Smooth muscle cell (in vitro differentiated cells): Measurements from ENCODE around the gene CASS4. TPM values are rescaled to one million over a fixed set of nuclear protein-coding genes. Genes with fewer than 3 reads are reported as not detected.

Source experiments
- DNase-seq: peaks from one replicate; lab custom pipeline; 2025; ENCODE audit not compliant: unreplicated experiment; lab: John Stamatoyannopoulos, UW
- H2AFZ ChIP-seq: fragments of 200-600 bp; sonication (generic); 2 replicates; pipeline ENCODE4 v1.6.0; 2016; ENCODE audit warnings: antibody characterized with exemption, low read depth, mild to moderate bottlenecking
- H3F3A ChIP-seq: fragments of 200-600 bp; sonication (generic); 2 replicates; pipeline ENCODE4 v1.6.0; 2017; ENCODE audit warnings: antibody characterized with exemption, low read depth
- H3K27ac ChIP-seq: fragments of 200-600 bp; sonication (generic); 2 replicates; pipeline ENCODE4 v1.5.1; 2016; ENCODE audit warnings: low read depth, mild to moderate bottlenecking
- H3K27me3 ChIP-seq: fragments of 200-600 bp; sonication (generic); 2 replicates; pipeline ENCODE4 v1.6.1; 2016; ENCODE audit warnings: low read depth, mild to moderate bottlenecking
- H3K36me3 ChIP-seq: fragments of 200-600 bp; sonication (generic); 2 replicates; pipeline ENCODE4 v1.5.1; 2016; ENCODE audit warnings: low read depth
- H3K4me1 ChIP-seq: fragments of 200-600 bp; sonication (generic); 2 replicates; pipeline ENCODE4 v1.5.1; 2016; ENCODE audit warnings: low read depth
- H3K4me2 ChIP-seq: fragments of 200-600 bp; sonication (generic); 2 replicates; pipeline ENCODE4 v1.6.0; 2016; ENCODE audit warnings: mild to moderate bottlenecking
- H3K4me3 ChIP-seq: fragments of 200-600 bp; sonication (generic); 2 replicates; pipeline ENCODE4 v1.5.1; 2016; ENCODE audit warnings: mild to moderate bottlenecking
- H3K79me2 ChIP-seq: fragments of 200-600 bp; sonication (generic); 2 replicates; pipeline ENCODE4 v1.6.0; 2016; ENCODE audit warnings: low read depth, mild to moderate bottlenecking
- H3K9ac ChIP-seq: fragments of 200-600 bp; sonication (generic); 2 replicates; pipeline ENCODE4 v1.6.0; 2016; ENCODE audit warnings: low read depth
- H3K9me3 ChIP-seq: fragments of 200-600 bp; sonication (generic); replicated peaks from 2 replicates; pipeline ENCODE4 v1.5.1; 2016; ENCODE audit warnings: low read depth
- H4K20me1 ChIP-seq: fragments of 200-600 bp; sonication (generic); 2 replicates; pipeline ENCODE4 v1.6.0; 2016; ENCODE audit warnings: low read depth
- CTCF ChIP-seq: fragments of 200-600 bp; sonication (generic); IDR thresholded peaks from 2 replicates; pipeline ENCODE4 v1.5.1; 2017; ENCODE audit warnings: borderline replicate concordance, mild to moderate bottlenecking, antibody characterized with exemption; ENCODE audit not compliant: insufficient read depth, poor library complexity, severe bottlenecking
- WGBS: methylation state at CpG from one replicate; pipeline ENCODE4 v1.1.7; 2016; ENCODE audit warnings: low lambda C conversion rate; 5-methylcytosine and 5-hydroxymethylcytosine counted together
- polyA plus RNA-seq: library from polyadenylated mRNA; unstranded; fragments of >200 nt; fragmentation: Nextera tagmentation; extraction: Ambion mirVana; gene quantifications from 2 replicates; pipeline ENCODE4 v1.2.1, GENCODE V29; 2016
- total RNA-seq: library from RNA; depleted of rRNA; stranded (reverse); fragments of >200 nt; gene quantifications from 2 replicates; pipeline ENCODE4 v1.2.3, GENCODE V29; 2014

The CASS4 gene
- total and polyA plus RNA-seq, 2 experiments from 2014 or later: 0.07 to 0.22 TPM

GRCh38 chr20:56449459-56449858, 37.4 kb downstream of the CASS4 start:
- H3K4me2 ChIP-seq: no peak overlapping the region
- H2AFZ ChIP-seq: no peak overlapping the region
- H3K9me3 ChIP-seq: no peaks in the 10 kb centered on the region
- no peaks in the 10 kb centered on the region for H4K20me1 ChIP-seq
- no peaks in the 10 kb centered on the region for H3K36me3 ChIP-seq
- DNase-seq: no peak
- H3F3A ChIP-seq: no peaks in the 10 kb centered on the region
- H3K9ac ChIP-seq: no peak overlapping the region
- no peaks in the 10 kb centered on the region for H3K4me1 ChIP-seq
- no peaks in the 10 kb centered on the region for H3K27me3 ChIP-seq
- 94% methylated on average over 5 of the region's 5 CpGs for WGBS
- no peak overlapping the region for H3K4me3 ChIP-seq
- TF ChIP-seq CTCF: no peak
- H3K79me2 ChIP-seq: no peaks in the 10 kb centered on the region
- H3K27ac ChIP-seq: no peak overlapping the region

- Histone ChIP-seq H3K27me3 (no peaks in the 10 kb centered on the region), H3K79me2 (no peaks in the 10 kb centered on the region), H3K4me1 (no peaks in the 10 kb centered on the region), H3K27ac (no peak overlapping the region), H3K9me3 (no peaks in the 10 kb centered on the region), H3K36me3 (no peaks in the 10 kb centered on the region), H4K20me1 (no peaks in the 10 kb centered on the region), H3K4me3 (no peak overlapping the region), H3F3A (no peaks in the 10 kb centered on the region), H3K4me2 (no peak overlapping the region), H2AFZ (no peak overlapping the region), H3K9ac (no peak overlapping the region)
- WGBS: 46% methylated on average over 13 of the region's 13 CpGs
- no peak for TF ChIP-seq CTCF
- DNase-seq: no peak
Observed at GRCh38 chr20:56451056-56451765, 39.2 kb downstream of the CASS4 start.

- DNase-seq: no peak
- H4K20me1 ChIP-seq: no peaks in the 10 kb centered on the region
- WGBS: 87% methylated on average over 5 of the region's 5 CpGs
- no peaks in the 10 kb centered on the region for H3K27me3 ChIP-seq
- no peak overlapping the region for H3K9ac ChIP-seq
- no peak overlapping the region for H3K4me3 ChIP-seq
- no peaks in the 10 kb centered on the region for H3K79me2 ChIP-seq
- H2AFZ ChIP-seq: no peak overlapping the region
- H3F3A ChIP-seq: no peaks in the 10 kb centered on the region
- no peaks in the 10 kb centered on the region for H3K9me3 ChIP-seq
- H3K4me1 ChIP-seq: no peaks in the 10 kb centered on the region
- H3K36me3 ChIP-seq: no peaks in the 10 kb centered on the region
- no peak overlapping the region for H3K4me2 ChIP-seq
- TF ChIP-seq CTCF: no peak
- no peak overlapping the region for H3K27ac ChIP-seq
Observed at GRCh38 chr20:56453352-56453751, 41.3 kb downstream of the CASS4 start.

GRCh38 chr20:56454754-56455153, 42.7 kb downstream of the CASS4 start:
- TF ChIP-seq CTCF: no peak

More at GRCh38 chr20:56454754-56455153, 42.7 kb downstream of the CASS4 start:
- Histone ChIP-seq H3K27ac (no peak overlapping the region), H2AFZ (no peak overlapping the region), H3K4me3 (no peak overlapping the region), H3F3A (no peaks in the 10 kb centered on the region), H3K4me2 (no peak overlapping the region), H3K79me2 (no peaks in the 10 kb centered on the region), H3K36me3 (no peaks in the 10 kb centered on the region), H3K4me1 (no peaks in the 10 kb centered on the region), H4K20me1 (no peaks in the 10 kb centered on the region), H3K9me3 (no peaks in the 10 kb centered on the region), H3K27me3 (no peaks in the 10 kb centered on the region), H3K9ac (no peak overlapping the region)
- DNase-seq: no peak
- whole genome bisulfite sequencing: 87% methylated on average over 7 of the region's 7 CpGs
